HepG2 (cell line): ENCODE data around the gene WWP2. TPM values are rescaled to one million over a fixed set of nuclear protein-coding genes. Genes with fewer than 3 reads are reported as not detected.
A peak's percentile ranks its signal among the peaks of the same experiment; 100 is the strongest.

Source experiments
- ARHGAP35 ChIP-seq: sonication (generic); formaldehyde crosslinking; IDR thresholded peaks from 2 replicates; pipeline ENCODE4 v1.9.0; 2022; ENCODE audit warnings: mild to moderate bottlenecking, inconsistent platforms, moderate library complexity, missing genetic modification reagents, borderline replicate concordance
- ARNT2 ChIP-seq: sonication (generic); formaldehyde crosslinking; IDR thresholded peaks from 2 replicates; pipeline ENCODE4 v1.8.0; 2022; ENCODE audit warnings: mild to moderate bottlenecking, low read depth, missing genetic modification reagents, moderate library complexity
- ATAD3A ChIP-seq: sonication (generic); formaldehyde crosslinking; IDR thresholded peaks from 2 replicates; pipeline ENCODE4 v1.4.0; 2020; ENCODE audit warnings: missing genetic modification reagents
- CBX1 ChIP-seq: IDR thresholded peaks from one replicate; pipeline ENCODE4 v1.6.1; 2016; ENCODE audit warnings: antibody characterized with exemption, low read depth
- CHCHD3 ChIP-seq: sonication (generic); formaldehyde crosslinking; IDR thresholded peaks from 2 replicates; pipeline ENCODE4 v1.8.0; 2022; ENCODE audit warnings: mild to moderate bottlenecking, missing genetic modification reagents, moderate library complexity
- ELF4 ChIP-seq: sonication (generic); formaldehyde crosslinking; IDR thresholded peaks from 2 replicates; pipeline ENCODE4 v1.5.0; 2020; ENCODE audit warnings: missing genetic modification reagents, mild to moderate bottlenecking, moderate library complexity, borderline replicate concordance
- HDAC6 ChIP-seq: fragments of 200-600 bp; sonication (generic); IDR thresholded peaks from 2 replicates; pipeline ENCODE4 v1.7.0; 2017; ENCODE audit warnings: mild to moderate bottlenecking, antibody characterized with exemption, low read length, low read depth
- JUN ChIP-seq: sonication (generic); formaldehyde crosslinking; IDR thresholded peaks from 2 replicates; pipeline ENCODE4 v1.4.0; 2020; ENCODE audit warnings: mild to moderate bottlenecking, missing genetic modification reagents
- NR3C1 ChIP-seq: sonication (generic); formaldehyde crosslinking; IDR thresholded peaks from 2 replicates; pipeline ENCODE4 v1.4.0; 2020; ENCODE audit warnings: missing genetic modification reagents
- POGZ ChIP-seq: sonication (generic); formaldehyde crosslinking; IDR thresholded peaks from 2 replicates; pipeline ENCODE4 v1.4.0; 2020; ENCODE audit warnings: mild to moderate bottlenecking, missing genetic modification reagents
- RBAK ChIP-seq: sonication (generic); formaldehyde crosslinking; IDR thresholded peaks from 2 replicates; pipeline ENCODE4 v1.5.1; 2020; ENCODE audit warnings: mild to moderate bottlenecking, missing genetic modification reagents
- RFXAP ChIP-seq: sonication (generic); formaldehyde crosslinking; IDR thresholded peaks from 2 replicates; pipeline ENCODE4 v1.4.0; 2020; ENCODE audit warnings: missing genetic modification reagents, borderline replicate concordance
- SIX4 ChIP-seq: sonication (generic); formaldehyde crosslinking; IDR thresholded peaks from 2 replicates; pipeline ENCODE4 v1.4.0; 2020; ENCODE audit warnings: missing genetic modification reagents
- U2AF1 ChIP-seq: fragments of 200-400 bp; formaldehyde crosslinking; optimal IDR thresholded peaks from 2 replicates; pipeline ENCODE3; 2017; ENCODE audit warnings: mild to moderate bottlenecking, low read depth, low read length
- ZFP36 ChIP-seq: fragments of 150-350 bp; IDR thresholded peaks from 2 replicates; pipeline ENCODE4 v1.6.1; 2018; ENCODE audit warnings: borderline replicate concordance, low read length, low read depth; ENCODE audit not compliant: partially characterized antibody
- ZFP36L2 ChIP-seq: sonication (generic); formaldehyde crosslinking; IDR thresholded peaks from 2 replicates; pipeline ENCODE4 v1.4.0; 2020; ENCODE audit warnings: missing genetic modification reagents
- ZNF230 ChIP-seq: sonication (generic); formaldehyde crosslinking; IDR thresholded peaks from 2 replicates; pipeline ENCODE4 v1.4.0; 2020; ENCODE audit warnings: mild to moderate bottlenecking, missing genetic modification reagents
- ZNF234 ChIP-seq: sonication (generic); formaldehyde crosslinking; conservative IDR thresholded peaks from 2 replicates; pipeline ENCODE4 v1.5.1; 2020; ENCODE audit warnings: mild to moderate bottlenecking, missing genetic modification reagents
- ZNF253 ChIP-seq: sonication (generic); formaldehyde crosslinking; IDR thresholded peaks from 2 replicates; pipeline ENCODE4 v1.8.0; 2022; ENCODE audit warnings: mild to moderate bottlenecking, missing genetic modification reagents, borderline replicate concordance
- ZNF33B ChIP-seq: sonication (generic); formaldehyde crosslinking; IDR thresholded peaks from 2 replicates; pipeline ENCODE4 v1.5.1; 2020; ENCODE audit warnings: mild to moderate bottlenecking, missing genetic modification reagents
- ZNF589 ChIP-seq: sonication (generic); formaldehyde crosslinking; conservative IDR thresholded peaks from 2 replicates; pipeline ENCODE4 v1.8.0; 2022; ENCODE audit warnings: mild to moderate bottlenecking, moderate library complexity, missing genetic modification reagents
- ZSCAN9 ChIP-seq: IDR thresholded peaks from 2 replicates; pipeline ENCODE4 v1.6.1; 2016; ENCODE audit warnings: borderline replicate concordance
- polyA plus RNA-seq, 8 experiments: library from polyadenylated mRNA; depleted of rRNA in 3 of 8; stranded (reverse) in 7 of 8; unstranded in 1 of 8; fragments of >200 nt; fragmentation: Illumina TruSeq in 4 of 8; extraction: Trizol in 4 of 8; gene quantifications; 2 replicates each; pipeline versions ENCODE4 v1.2.1 to v1.2.3, GENCODE V29; 2011 to 2016; ENCODE audit warnings: low read depth in 4 of 8, missing spikeins in 1 of 8, mixed read lengths in 1 of 8; ENCODE audit not compliant: insufficient read depth in 1 of 8
- total RNA-seq, 5 experiments: library from RNA; depleted of rRNA; stranded (reverse); fragments of >200 nt; fragmentation: Illumina TruSeq; extraction: Trizol; gene quantifications; 2 replicates each; pipeline ENCODE4 v1.2.3, GENCODE V29; 2016; ENCODE audit warnings: low read depth in 1 of 5
- TF ChIP-seq, protein P1 (sequence below): sonication (generic); formaldehyde crosslinking; IDR thresholded peaks from 2 replicates; pipeline ENCODE4 v1.4.0; 2020; ENCODE audit warnings: missing genetic modification reagents
- TF ChIP-seq, protein P2 (sequence below): fragments of 450-650 bp; IDR thresholded peaks from 2 replicates; pipeline ENCODE4 v1.6.1; 2017; ENCODE audit warnings: mild to moderate bottlenecking
- TF ChIP-seq, protein P3 (sequence below): sonication (generic); formaldehyde crosslinking; IDR thresholded peaks from 2 replicates; pipeline ENCODE4 v1.4.0; 2020; ENCODE audit warnings: missing genetic modification reagents

The WWP2 gene
- total and polyA plus RNA-seq, 2 of the 13 experiments (the other 11 are each of a cell fraction or from before 2014, with no cell fraction given) = 11.4 to 28.2 TPM

DNA sequence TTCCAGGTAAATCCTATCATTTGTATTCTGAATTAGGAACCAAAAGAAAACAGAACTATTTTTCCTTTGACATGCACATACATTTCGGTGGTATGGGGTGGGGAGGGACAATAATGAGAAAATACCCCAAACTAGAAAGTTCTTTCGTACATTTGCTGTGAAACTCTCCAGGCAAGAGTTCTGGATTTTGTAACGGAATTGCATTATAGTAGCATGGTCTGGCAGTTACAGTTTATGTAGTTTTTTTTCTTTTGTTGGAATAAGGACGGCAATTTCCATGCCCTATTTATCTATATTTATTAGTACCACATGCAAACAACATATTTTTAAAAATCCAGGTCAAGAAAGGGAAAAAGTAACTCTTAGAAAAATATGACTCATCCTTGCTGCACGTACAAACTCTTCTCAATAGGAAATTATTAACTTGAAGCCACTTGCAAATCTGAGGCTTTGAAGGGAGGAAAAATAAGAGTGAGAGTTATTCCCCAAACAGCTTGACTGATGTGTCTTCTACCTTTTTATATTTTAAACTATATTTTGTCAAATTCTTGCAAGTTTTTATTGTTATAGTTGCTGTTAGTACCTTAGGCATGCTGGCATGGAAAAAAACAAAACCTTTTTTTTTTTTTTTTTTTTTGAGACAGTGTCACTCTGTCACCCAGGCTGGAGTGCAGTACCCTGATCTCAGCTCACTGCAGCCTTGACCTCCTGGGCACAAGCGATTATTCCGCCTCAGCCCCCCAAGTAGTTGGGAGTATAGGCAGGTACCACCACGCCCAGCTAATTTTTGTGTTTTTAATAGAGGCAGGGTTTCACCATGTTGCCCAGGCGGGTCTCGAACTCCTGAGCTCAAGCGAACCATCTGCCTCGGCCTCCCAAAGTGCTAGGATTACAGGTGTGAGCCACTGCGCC is 69.3 kb downstream of the WWP2 start (continued):
- TF ChIP-seq ARHGAP35 (CRISPR knock-in tag) (no peak), RFXAP (CRISPR knock-in tag) (no peak), ZNF234 (no peak), ATAD3A (CRISPR knock-in tag) (no peak), ZNF589 (no peak), ZFP36 (no peak), NR3C1 (CRISPR knock-in tag) (no peak), HDAC6 (no peak), ZFP36L2 (CRISPR knock-in tag) (no peak), ZNF33B (no peak), CBX1 (no peak), ELF4 (CRISPR knock-in tag) (peak; percentile 80; the same call in 1 of the 2 replicates), CHCHD3 (no peak), POGZ (CRISPR knock-in tag) (no peak), ARNT2 (CRISPR knock-in tag) (no peak), SIX4 (CRISPR knock-in tag) (no peak; the same call in 1 of the 2 replicates), ZSCAN9 (CRISPR knock-in tag) (no peak), RBAK (CRISPR knock-in tag) (no peak), U2AF1 (no peak), ZNF253 (no peak), JUN (CRISPR knock-in tag) (no peak; the same call in 1 of the 2 replicates), ZNF230 (CRISPR knock-in tag) (no peak)
- TF ChIP-seq, protein P1, sequence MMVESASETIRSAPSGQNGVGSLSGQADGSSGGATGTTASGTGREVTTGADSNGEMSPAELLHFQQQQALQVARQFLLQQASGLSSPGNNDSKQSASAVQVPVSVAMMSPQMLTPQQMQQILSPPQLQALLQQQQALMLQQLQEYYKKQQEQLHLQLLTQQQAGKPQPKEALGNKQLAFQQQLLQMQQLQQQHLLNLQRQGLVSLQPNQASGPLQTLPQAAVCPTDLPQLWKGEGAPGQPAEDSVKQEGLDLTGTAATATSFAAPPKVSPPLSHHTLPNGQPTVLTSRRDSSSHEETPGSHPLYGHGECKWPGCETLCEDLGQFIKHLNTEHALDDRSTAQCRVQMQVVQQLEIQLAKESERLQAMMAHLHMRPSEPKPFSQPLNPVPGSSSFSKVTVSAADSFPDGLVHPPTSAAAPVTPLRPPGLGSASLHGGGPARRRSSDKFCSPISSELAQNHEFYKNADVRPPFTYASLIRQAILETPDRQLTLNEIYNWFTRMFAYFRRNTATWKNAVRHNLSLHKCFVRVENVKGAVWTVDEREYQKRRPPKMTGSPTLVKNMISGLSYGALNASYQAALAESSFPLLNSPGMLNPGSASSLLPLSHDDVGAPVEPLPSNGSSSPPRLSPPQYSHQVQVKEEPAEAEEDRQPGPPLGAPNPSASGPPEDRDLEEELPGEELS = peak; percentile 41; the same call in 1 of the 2 replicates
- TF ChIP-seq, protein P2, sequence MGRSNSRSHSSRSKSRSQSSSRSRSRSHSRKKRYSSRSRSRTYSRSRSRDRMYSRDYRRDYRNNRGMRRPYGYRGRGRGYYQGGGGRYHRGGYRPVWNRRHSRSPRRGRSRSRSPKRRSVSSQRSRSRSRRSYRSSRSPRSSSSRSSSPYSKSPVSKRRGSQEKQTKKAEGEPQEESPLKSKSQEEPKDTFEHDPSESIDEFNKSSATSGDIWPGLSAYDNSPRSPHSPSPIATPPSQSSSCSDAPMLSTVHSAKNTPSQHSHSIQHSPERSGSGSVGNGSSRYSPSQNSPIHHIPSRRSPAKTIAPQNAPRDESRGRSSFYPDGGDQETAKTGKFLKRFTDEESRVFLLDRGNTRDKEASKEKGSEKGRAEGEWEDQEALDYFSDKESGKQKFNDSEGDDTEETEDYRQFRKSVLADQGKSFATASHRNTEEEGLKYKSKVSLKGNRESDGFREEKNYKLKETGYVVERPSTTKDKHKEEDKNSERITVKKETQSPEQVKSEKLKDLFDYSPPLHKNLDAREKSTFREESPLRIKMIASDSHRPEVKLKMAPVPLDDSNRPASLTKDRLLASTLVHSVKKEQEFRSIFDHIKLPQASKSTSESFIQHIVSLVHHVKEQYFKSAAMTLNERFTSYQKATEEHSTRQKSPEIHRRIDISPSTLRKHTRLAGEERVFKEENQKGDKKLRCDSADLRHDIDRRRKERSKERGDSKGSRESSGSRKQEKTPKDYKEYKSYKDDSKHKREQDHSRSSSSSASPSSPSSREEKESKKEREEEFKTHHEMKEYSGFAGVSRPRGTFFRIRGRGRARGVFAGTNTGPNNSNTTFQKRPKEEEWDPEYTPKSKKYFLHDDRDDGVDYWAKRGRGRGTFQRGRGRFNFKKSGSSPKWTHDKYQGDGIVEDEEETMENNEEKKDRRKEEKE = no peak
- TF ChIP-seq, protein P3, sequence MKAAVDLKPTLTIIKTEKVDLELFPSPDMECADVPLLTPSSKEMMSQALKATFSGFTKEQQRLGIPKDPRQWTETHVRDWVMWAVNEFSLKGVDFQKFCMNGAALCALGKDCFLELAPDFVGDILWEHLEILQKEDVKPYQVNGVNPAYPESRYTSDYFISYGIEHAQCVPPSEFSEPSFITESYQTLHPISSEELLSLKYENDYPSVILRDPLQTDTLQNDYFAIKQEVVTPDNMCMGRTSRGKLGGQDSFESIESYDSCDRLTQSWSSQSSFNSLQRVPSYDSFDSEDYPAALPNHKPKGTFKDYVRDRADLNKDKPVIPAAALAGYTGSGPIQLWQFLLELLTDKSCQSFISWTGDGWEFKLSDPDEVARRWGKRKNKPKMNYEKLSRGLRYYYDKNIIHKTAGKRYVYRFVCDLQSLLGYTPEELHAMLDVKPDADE (CRISPR knock-in tag) = no peak
